ENCODE results near the gene TMBIM4.

Gene TMBIM4

GRCh38 chr12:66199831-66200509, 30.2 kb upstream of the TMBIM4 start (continued):
- TF ChIP-seq REST (tag by site-specific recombination; IDR thresholded peaks at IDR 0.05) (no peak), ZNF341 (tag by site-specific recombination; IDR thresholded peaks at IDR 0.05; ENCODE audit: low read depth) (no peak), ZFP37 (tag by site-specific recombination; IDR thresholded peaks at IDR 0.05) (no peak), KLF8 (tag by site-specific recombination; IDR thresholded peaks at IDR 0.05) (no peak), ZNF830 (tag by site-specific recombination; IDR thresholded peaks at IDR 0.05; ENCODE audit: low read depth) (no peak), OVOL3 (tag by site-specific recombination; IDR thresholded peaks at IDR 0.05) (no peak), ZNF747 (tag by site-specific recombination; IDR thresholded peaks at IDR 0.05) (no peak), SP3 (tag by site-specific recombination; IDR thresholded peaks at IDR 0.05) (no peak), ZNF600 (tag by site-specific recombination; IDR thresholded peaks at IDR 0.05) (no peak), ZNF629 (tag by site-specific recombination; IDR thresholded peaks at IDR 0.05) (no peak)

GRCh38 chr12:66199141-66199540, 29.3 kb upstream of the TMBIM4 start:
- TF ChIP-seq ZNF221 (tag by site-specific recombination; IDR thresholded peaks at IDR 0.05; ENCODE audit: borderline replicate concordance) (no peak), ZNF19 (tag by site-specific recombination; IDR thresholded peaks at IDR 0.05; ENCODE audit: low read depth) (no peak), ZNF121 (tag by site-specific recombination; IDR thresholded peaks at IDR 0.05) (no peak), ZNF311 (tag by site-specific recombination; IDR thresholded peaks at IDR 0.05; ENCODE audit: borderline replicate concordance) (no peak), ZNF768 (tag by site-specific recombination; IDR thresholded peaks at IDR 0.05) (no peak), ZFHX2 (tag by site-specific recombination; conservative IDR thresholded peaks at IDR 0.05) (no peak), ZNF610 (tag by site-specific recombination; IDR thresholded peaks at IDR 0.05; ENCODE audit: borderline replicate concordance) (no peak), KLF8 (tag by site-specific recombination; IDR thresholded peaks at IDR 0.05) (no peak), MEIS1 (CRISPR knock-in tag; IDR thresholded peaks at IDR 0.05; ENCODE audit: borderline replicate concordance) (no peak), KLF9 (tag by site-specific recombination; IDR thresholded peaks at IDR 0.05; ENCODE audit: low read depth) (no peak), ZNF530 (tag by site-specific recombination; IDR thresholded peaks at IDR 0.05; ENCODE audit: low read depth) (no peak), ZSCAN23 (tag by site-specific recombination; IDR thresholded peaks at IDR 0.05) (no peak), ZNF416 (tag by site-specific recombination; IDR thresholded peaks at IDR 0.05) (no peak), ZNF169 (tag by site-specific recombination; IDR thresholded peaks at IDR 0.05) (no peak), ZNF138 (tag by site-specific recombination; IDR thresholded peaks at IDR 0.05; ENCODE audit: borderline replicate concordance) (no peak)
- Histone ChIP-seq H3K4me1 (ENCODE audit: control insufficient read depth, insufficient read depth, low read length) (no peaks in the 10 kb centered on the region), H3K4me3 (ENCODE audit: low read depth, low read length) (no peak overlapping the region), H3K27ac (ENCODE audit: extremely low read depth, low read depth, low read length) (no peak overlapping the region), H3K9me3 (ENCODE audit: control insufficient read depth, insufficient read depth, low read depth, low read length) (no peaks in the 10 kb centered on the region), H3K36me3 (ENCODE audit: control insufficient read depth in 2 of 2, insufficient read depth in 1 of 2, low read length in 2 of 2) (no peaks in the 10 kb centered on the region)
- CTCF ChIA-PET: no interaction called here
- POLR2A ChIA-PET: no interaction called here
